ENCODE data around the gene MPDZ.

- TF ChIP-seq CTCF (IDR thresholded peaks at IDR 0.05) (no peak), POLR2AphosphoS5 (IDR thresholded peaks at IDR 0.05) (no peak), POLR2A (IDR thresholded peaks at IDR 0.05) (no peak), EP300 (IDR thresholded peaks at IDR 0.05) (no peak)
Observed at GRCh38 chr9:13140843-13141592, 138.5 kb downstream of the MPDZ start.

Measured in stomach (tissue), 4 donors.